ENCODE data around the gene RHBDD2. TPM values are rescaled to one million over a fixed set of nuclear protein-coding genes. Genes with fewer than 3 reads are reported as not detected.

The RHBDD2 gene
- total RNA-seq, 1 donor from 2014 or later, result 34.1 TPM

- intact Hi-C loops (cut with DNase I), result no loop called here
- no peak for DNase-seq (ENCODE audit: extremely low spot score in 2 of 2)
- TF ChIP-seq POLR2AphosphoS5 (IDR thresholded peaks at IDR 0.05; ENCODE audit: insufficient read depth in 1 of 2, low read depth in 1 of 2) (no peak), CTCF (IDR thresholded peaks at IDR 0.05) (no peak), POLR2A (IDR thresholded peaks at IDR 0.05) (no peak)
- no peak overlapping the region for H3K27ac ChIP-seq
- no peaks in the 10 kb centered on the region for H3K36me3 ChIP-seq
- no peaks in the 10 kb centered on the region for H3K27me3 ChIP-seq
- no peak overlapping the region for H3K4me3 ChIP-seq
- peaks cover 9% of the 10 kb centered on the region for H3K4me1 ChIP-seq
- H3K9me3 ChIP-seq, result no peaks in the 10 kb centered on the region
Measured at GRCh38 chr7:75931680-75932079, 52.8 kb downstream of the RHBDD2 start.

GRCh38 chr7:75937958-75938786 is 59.3 kb downstream of the RHBDD2 start:
- no peaks in the 10 kb centered on the region for H3K27me3 ChIP-seq
- H3K4me3 ChIP-seq, result no peak overlapping the region
- peaks cover 10% of the 10 kb centered on the region for H3K4me1 ChIP-seq
- no peaks in the 10 kb centered on the region for H3K36me3 ChIP-seq
- DNase-seq (ENCODE audit: extremely low spot score in 2 of 2), result no peak
- TF ChIP-seq POLR2AphosphoS5 (IDR thresholded peaks at IDR 0.05; ENCODE audit: insufficient read depth in 1 of 2, low read depth in 1 of 2), result peak; percentile 45 to 63
- no peak for TF ChIP-seq POLR2A (IDR thresholded peaks at IDR 0.05)
- no peak for TF ChIP-seq CTCF (IDR thresholded peaks at IDR 0.05)
- no peaks in the 10 kb centered on the region for H3K9me3 ChIP-seq
- intact Hi-C loops (cut with DNase I), result no loop called here
- no peak overlapping the region for H3K27ac ChIP-seq

Small RNA genes lying within 50 kb of the gene (microRNA-seq; reads per million reads assigned to microRNA genes)
- not detected for gene MIR4651 (ENCODE audit: borderline number of aligned reads, borderline replicate concordance)

Other genes starting within 250 kb of the RHBDD2 start
- gene HIP1, start 140.1 kb upstream of the RHBDD2 start, total RNA-seq, result 17.7 TPM
- gene CCL26, start 106.8 kb upstream of the RHBDD2 start, total RNA-seq, result not detected
- gene CCL24, start 65.2 kb upstream of the RHBDD2 start, total RNA-seq, result not detected
- 94.3 TPM for gene POR, start 36.1 kb downstream of the RHBDD2 start, total RNA-seq
- gene TMEM120A, start 115.6 kb downstream of the RHBDD2 start, total RNA-seq, result 45.9 TPM
- gene STYXL1, start 169.0 kb downstream of the RHBDD2 start, total RNA-seq, result 27.3 TPM
- gene MDH2, start 169.1 kb downstream of the RHBDD2 start, total RNA-seq, result 81.8 TPM

All from vagina (tissue), 2 donors.